ENCODE data around the gene GNAS-AS1. TPM values are rescaled to one million over a fixed set of nuclear protein-coding genes. Genes with fewer than 3 reads are reported as not detected.

GNAS-AS1 gene
- total RNA-seq, 4 donors from 2014 or later = 0.19 to 0.48 (median 0.34) TPM; not detected in 1

GRCh38 chr20:58853976-58854637 lies 3.4 kb upstream of the GNAS-AS1 start:
- no peak for TF ChIP-seq POLR2A (IDR thresholded peaks at IDR 0.05)
- TF ChIP-seq CTCF (IDR thresholded peaks at IDR 0.05) = no peak
- DNase-seq = no peak
- Histone ChIP-seq H3K9me3 (no peaks in the 10 kb centered on the region), H3K27ac (no peak overlapping the region), H3K4me1 (peaks cover 0 to 52% (median 16%) of the 10 kb centered on the region in 3 donors), H3K27me3 (peaks cover 0 to 90% (median 1%) of the 10 kb centered on the region in 4 donors), H3K36me3 (no peaks in the 10 kb centered on the region), H3K4me3 (peak overlapping the region; percentile 26 to 56 (median 34))
- intact Hi-C loops (cut with DNase I) = no loop called here
- 51 to 64% methylated on average over 13 to 25 of the region's 63 CpGs for WGBS, 2 donors

- no peak for TF ChIP-seq CTCF (IDR thresholded peaks at IDR 0.05)
- TF ChIP-seq POLR2A (IDR thresholded peaks at IDR 0.05) = no peak
- no CpG with 5 or more reads among the region's 6 CpGs for WGBS, 2 donors
- H3K9me3 ChIP-seq = no peaks in the 10 kb centered on the region
- H3K4me3 ChIP-seq = no peak overlapping the region
- H3K27ac ChIP-seq = no peak overlapping the region
- intact Hi-C loops (cut with DNase I) = no loop called here
- H3K27me3 ChIP-seq = peaks cover 0 to 95% (median 1%) of the 10 kb centered on the region in 4 donors
- no peak for DNase-seq
- no peaks in the 10 kb centered on the region for H3K36me3 ChIP-seq
- H3K4me1 ChIP-seq = peaks cover 0 to 52% (median 16%) of the 10 kb centered on the region in 3 donors
Observed at GRCh38 chr20:58853466-58853865, 2.8 kb upstream of the GNAS-AS1 start.

- Histone ChIP-seq H3K4me3 (peak within 1 kb of the TSS; percentile 11 to 64 (median 50)), H3K9me3 (no peaks in the 10 kb centered on the region), H3K27ac (no peak within 1 kb of the TSS), H3K4me1 (peaks cover 0 to 52% (median 16%) of the 10 kb centered on the region in 3 donors), H3K36me3 (no peaks in the 10 kb centered on the region), H3K27me3 (peaks cover 0 to 99% (median 1%) of the 10 kb centered on the region in 4 donors)
- no peak for DNase-seq
- WGBS, 2 donors = 26 to 86% methylated on average over 5 to 16 of the region's 35 CpGs
- TF ChIP-seq CTCF (IDR thresholded peaks at IDR 0.05) (peak in 5 of 6 experiments; percentile 42 to 67 (median 50)), POLR2A (IDR thresholded peaks at IDR 0.05) (no peak)
- intact Hi-C loops (cut with DNase I) = no loop called here
Observed at GRCh38 chr20:58852543-58853271, 2.0 kb upstream of the GNAS-AS1 start, which contains the start of gene GNAS. GNAS (plus strand) TSS chr20:58852716.

- H3K27ac ChIP-seq = no peak overlapping the region
- no peaks in the 10 kb centered on the region for H3K9me3 ChIP-seq
- intact Hi-C loops (cut with DNase I) = no loop called here
- no peak for DNase-seq
- WGBS, 2 donors = 42 to 51% methylated on average over 14 to 23 of the region's 23 CpGs
- TF ChIP-seq POLR2A (IDR thresholded peaks at IDR 0.05) = no peak
- TF ChIP-seq CTCF (IDR thresholded peaks at IDR 0.05) = no peak
- H3K27me3 ChIP-seq = peaks cover 0 to 94% (median 1%) of the 10 kb centered on the region in 4 donors
- H3K36me3 ChIP-seq = no peaks in the 10 kb centered on the region
- H3K4me1 ChIP-seq = peaks cover 0 to 52% (median 16%) of the 10 kb centered on the region in 3 donors
- H3K4me3 ChIP-seq = peak overlapping the region; percentile 11 to 64 (median 50)
Observed at GRCh38 chr20:58851969-58852458, 1.3 kb upstream of the GNAS-AS1 start.

All from esophagus squamous epithelium (tissue), 5 donors.